ENCODE data around the gene DLG2.

The DLG2 gene

GRCh38 chr11:84097186-84097585 lies 1530.0 kb downstream of the DLG2 start:
- H3K9me3 ChIP-seq = no peaks in the 10 kb centered on the region
- H3K4me1 ChIP-seq (ENCODE audit: control insufficient read depth in 1 of 2, insufficient read depth in 1 of 2, low read depth in 1 of 2, low read length in 1 of 2) = no peaks in the 10 kb centered on the region
- no peaks in the 10 kb centered on the region for H3K27me3 ChIP-seq
- TF ChIP-seq CTCF (IDR thresholded peaks at IDR 0.05) = no peak
- H3K36me3 ChIP-seq = no peaks in the 10 kb centered on the region
- no peak overlapping the region for H3K27ac ChIP-seq
- H3K4me3 ChIP-seq (ENCODE audit: low read depth in 1 of 2, low read length in 1 of 2) = no peak overlapping the region

- no peaks in the 10 kb centered on the region for H3K36me3 ChIP-seq
- H3K9me3 ChIP-seq = no peaks in the 10 kb centered on the region
- no peak overlapping the region for H3K4me3 ChIP-seq (ENCODE audit: low read depth in 1 of 2, low read length in 1 of 2)
- no peaks in the 10 kb centered on the region for H3K27me3 ChIP-seq
- no peak for TF ChIP-seq CTCF (IDR thresholded peaks at IDR 0.05)
- H3K4me1 ChIP-seq (ENCODE audit: control insufficient read depth in 1 of 2, insufficient read depth in 1 of 2, low read depth in 1 of 2, low read length in 1 of 2) = no peaks in the 10 kb centered on the region
- no peak overlapping the region for H3K27ac ChIP-seq
These were observed 1535.7 kb downstream of the DLG2 start for GRCh38 chr11:84091212-84091986.

- Histone ChIP-seq H3K36me3 (no peaks in the 10 kb centered on the region), H3K4me3 (ENCODE audit: low read depth in 1 of 2, low read length in 1 of 2) (no peak overlapping the region), H3K9me3 (no peaks in the 10 kb centered on the region), H3K27ac (no peak overlapping the region), H3K4me1 (ENCODE audit: control insufficient read depth in 1 of 2, insufficient read depth in 1 of 2, low read depth in 1 of 2, low read length in 1 of 2) (no peaks in the 10 kb centered on the region), H3K27me3 (no peaks in the 10 kb centered on the region)
- no peak for TF ChIP-seq CTCF (IDR thresholded peaks at IDR 0.05)
These were observed 1537.8 kb downstream of the DLG2 start for GRCh38 chr11:84089072-84090057.

- Histone ChIP-seq H3K27ac (no peak overlapping the region), H3K36me3 (no peaks in the 10 kb centered on the region), H3K27me3 (no peaks in the 10 kb centered on the region), H3K4me3 (ENCODE audit: low read depth in 1 of 2, low read length in 1 of 2) (no peak overlapping the region), H3K9me3 (no peaks in the 10 kb centered on the region), H3K4me1 (ENCODE audit: control insufficient read depth in 1 of 2, insufficient read depth in 1 of 2, low read depth in 1 of 2, low read length in 1 of 2) (no peaks in the 10 kb centered on the region)
- no peak for TF ChIP-seq CTCF (IDR thresholded peaks at IDR 0.05)
These were observed 1555.3 kb downstream of the DLG2 start for GRCh38 chr11:84071851-84072250.

GRCh38 chr11:84069048-84069447 lies 1558.1 kb downstream of the DLG2 start:
- Histone ChIP-seq H3K27me3 (no peaks in the 10 kb centered on the region), H3K9me3 (no peaks in the 10 kb centered on the region), H3K27ac (no peak overlapping the region), H3K4me1 (ENCODE audit: control insufficient read depth in 1 of 2, insufficient read depth in 1 of 2, low read depth in 1 of 2, low read length in 1 of 2) (no peaks in the 10 kb centered on the region), H3K4me3 (ENCODE audit: low read depth in 1 of 2, low read length in 1 of 2) (no peak overlapping the region), H3K36me3 (no peaks in the 10 kb centered on the region)
- no peak for TF ChIP-seq CTCF (IDR thresholded peaks at IDR 0.05)

Measured in neutrophil (primary cell).